Right lobe of liver (tissue), 6 donors: ENCODE measurements around the gene CDC42SE1. TPM values are rescaled to one million over a fixed set of nuclear protein-coding genes. Genes with fewer than 3 reads are reported as not detected.

Experiments used
- ATAC-seq, 4 donors: fragments of 200-7000 bp; cut with Tn5 transposase; one replicate each; pipeline ENCODE4 v1.9.1; 2020; ENCODE audit warnings: mild to moderate bottlenecking in 4 of 4, moderate library complexity in 4 of 4
- DNase-seq, 3 donors: peaks; one replicate each; pipeline ENCODE4 v3.0.0-alpha.2; 2020
- H3K27ac ChIP-seq, 3 donors: fragments of 200-600 bp; one replicate each; pipeline ENCODE4 v1.8.0; 2022
- H3K27me3 ChIP-seq, 2 donors: fragments of 200-600 bp; one replicate each; pipeline ENCODE4 v1.8.0; 2022
- H3K36me3 ChIP-seq, 4 donors: fragments of 200-600 bp; sonication (generic) in 1 of 4; one replicate each; pipeline versions ENCODE4 v1.5.1 to v1.8.0; 2017 to 2022; ENCODE audit warnings: control low read depth in 1 of 4
- H3K4me1 ChIP-seq, 4 donors: fragments of 200-600 bp; sonication (generic) in 1 of 4; one replicate each; pipeline versions ENCODE4 v1.5.1 to v1.8.0; 2017 to 2022; ENCODE audit warnings: control low read depth in 1 of 4
- H3K4me3 ChIP-seq, 3 donors: fragments of 200-600 bp; one replicate each; pipeline ENCODE4 v1.8.0; 2022
- H3K9me3 ChIP-seq, 4 donors: fragments of 200-600 bp; sonication (generic) in 1 of 4; one replicate each; pipeline versions ENCODE4 v1.5.1 to v1.8.0; 2017 to 2022; ENCODE audit warnings: control low read depth in 1 of 4
- CTCF ChIP-seq, 4 donors: fragments of 200-600 bp in 3 of 4; fragments of 450-650 bp in 1 of 4; IDR thresholded peaks; one replicate each; pipeline versions ENCODE4 v1.5.1 to v1.8.0; 2016 to 2022; ENCODE audit warnings: antibody characterized with exemption in 4 of 4, mild to moderate bottlenecking in 2 of 4
- POLR2A ChIP-seq: fragments of 450-650 bp; IDR thresholded peaks from one replicate; pipeline ENCODE4 v1.6.1; 2017; ENCODE audit warnings: antibody characterized with exemption, mild to moderate bottlenecking
- whole genome bisulfite sequencing: methylation state at CpG from one replicate; pipeline ENCODE4 v1.1.6; 2018; ENCODE audit warnings: low coverage, low lambda C conversion rate; ENCODE audit not compliant: insufficient coverage; ENCODE audit errors: missing lambda C conversion rate; 5-methylcytosine and 5-hydroxymethylcytosine counted together
- intact Hi-C, 2 donors: fragments of 100-400 bp; cut with DNase I; formaldehyde crosslinking; loops; one replicate each; pipeline versions ENCODE4 v1.11.2 to v1.14.1; 2022
- long read RNA-seq: library from polyadenylated mRNA; unstranded; transcript quantifications from one replicate; pipeline ENCODE4 v2.0.0, GENCODE V29; 2019
- total RNA-seq, 6 experiments: library from RNA; depleted of rRNA in 2 of 6; stranded (reverse); fragments of >200 nt in 2 of 6; fragmentation: NEBNext Ultra II Directional in 3 of 6; extraction: Animal tissue kit (Norgen Biotek cat#: 25700) in 3 of 6; gene quantifications; one replicate each; pipeline versions ENCODE4 v1.1.0 to v1.2.4, GENCODE V29; 2016 to 2023
- donor health status: DM: no; HTN: yes; CAD: no.
- donor health status: DM: no; HTN: no; CAD: no.
- donor health status: DM: no; HTN: no; CAD: no.
- donor health status: DM: no; HTN: yes; CAD: no.
- donor health status: DM: no; HTN: yes; CAD: no.

CDC42SE1 gene, protein sequence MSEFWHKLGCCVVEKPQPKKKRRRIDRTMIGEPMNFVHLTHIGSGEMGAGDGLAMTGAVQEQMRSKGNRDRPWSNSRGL
- 10 to 100 TPM; 15.9 to 37.5 (median 27.3) TPM for total RNA-seq
- long read RNA-seq, partial matches to known transcripts, result 0 of 6 reads
- long read RNA-seq, other reads (novel, unspliced or antisense), result 5 of 6 reads

DNA sequence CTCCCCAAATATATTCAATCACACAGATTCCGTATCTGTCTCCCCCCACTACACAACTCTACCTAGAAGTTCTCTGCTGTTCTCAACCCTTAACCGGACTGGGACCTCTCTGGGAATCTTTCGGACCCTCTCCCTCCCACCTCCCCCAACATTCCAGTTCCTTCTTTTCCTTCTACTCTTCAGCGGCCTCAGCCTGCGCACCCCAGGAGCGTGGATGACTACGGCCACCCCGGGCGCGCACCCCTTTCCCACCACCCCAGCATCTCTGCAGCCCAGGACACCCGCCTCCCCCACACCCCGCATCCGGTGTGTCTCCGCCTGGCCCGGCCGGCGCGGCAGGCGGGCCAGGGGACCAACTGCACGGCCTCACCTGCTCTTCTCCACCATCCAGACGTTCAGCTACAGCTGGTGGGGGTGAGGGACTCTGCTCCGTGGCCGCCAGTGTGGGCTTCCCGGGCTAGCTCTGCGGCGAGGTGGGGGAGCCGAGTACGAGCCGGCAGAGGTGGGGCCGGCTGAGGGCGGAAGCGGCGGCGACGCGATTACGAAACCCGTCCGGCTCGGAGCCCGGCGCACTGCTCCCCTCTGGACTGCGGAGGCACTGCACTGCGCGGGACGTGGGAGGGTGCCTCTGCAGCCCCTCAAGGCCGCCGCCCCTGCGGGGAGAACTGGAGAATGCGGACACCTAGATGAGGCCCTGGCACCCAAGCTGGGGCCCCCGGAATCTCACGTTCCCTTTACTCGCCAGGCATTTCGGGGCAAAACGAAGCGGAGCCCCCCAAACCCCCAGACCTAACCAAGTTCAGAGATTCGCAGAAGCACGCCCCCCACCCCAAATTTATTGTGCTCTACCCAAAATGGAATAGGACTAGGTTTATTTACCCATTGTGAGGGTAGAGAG is at the start of gene CDC42SE1:
CDC42SE1 (minus strand) TSS at position 514 of the 898 bp plus-strand sequence. CDS start 3,892 bp downstream, outside the sequence.
- ATAC-seq (peak; percentile 86 to 94 (median 92)), DNase-seq (peak; percentile 83 to 89 (median 88))
- intact Hi-C loops, result no loop called here
- Histone ChIP-seq H3K27me3 (no peaks in the 10 kb centered on the region), H3K4me1 (peaks cover 0 to 18% (median 4%) of the 10 kb centered on the region in 4 donors), H3K4me3 (peak within 1 kb of the TSS; percentile 78 to 95 (median 92)), H3K9me3 (no peaks in the 10 kb centered on the region), H3K36me3 (peaks cover 1 to 15% (median 6%) of the 10 kb centered on the region in 4 donors), H3K27ac (peak within 1 kb of the TSS; percentile 73 to 93 (median 87))
- 1% methylated on average over 15 of the region's 58 CpGs for WGBS
- TF ChIP-seq CTCF (IDR thresholded peaks at IDR 0.05) (peak; percentile 78 to 87 (median 84)), POLR2A (peak; percentile 93)

GRCh38 chr1:151108331-151108730 is 48.9 kb upstream of the CDC42SE1 start:
- H3K9me3 ChIP-seq, result no peaks in the 10 kb centered on the region
- H3K27me3 ChIP-seq, result no peaks in the 10 kb centered on the region
- intact Hi-C loops, result no loop called here
- TF ChIP-seq POLR2A, result no peak
- no peak for TF ChIP-seq CTCF (IDR thresholded peaks at IDR 0.05)
- H3K36me3 ChIP-seq, result peaks cover 0 to 10% (median 0%) of the 10 kb centered on the region in 4 donors
- DNase-seq, result no peak
- no peak overlapping the region for H3K27ac ChIP-seq
- no peak overlapping the region for H3K4me3 ChIP-seq
- no peaks in the 10 kb centered on the region for H3K4me1 ChIP-seq
- WGBS, result 86% methylated on average over 5 of the region's 5 CpGs
- ATAC-seq, result no peak

- H3K36me3 ChIP-seq, result peaks cover 0 to 10% (median 0%) of the 10 kb centered on the region in 4 donors
- intact Hi-C loops, result no loop called here
- H3K4me1 ChIP-seq, result no peaks in the 10 kb centered on the region
- 57% methylated on average over 2 of the region's 2 CpGs for WGBS
- no peak for TF ChIP-seq POLR2A
- no peak for TF ChIP-seq CTCF (IDR thresholded peaks at IDR 0.05)
- no peaks in the 10 kb centered on the region for H3K27me3 ChIP-seq
- no peak overlapping the region for H3K4me3 ChIP-seq
- no peak overlapping the region for H3K27ac ChIP-seq
- no peaks in the 10 kb centered on the region for H3K9me3 ChIP-seq
- no peak for ATAC-seq
- DNase-seq, result no peak
Measured at GRCh38 chr1:151106894-151107293, 47.5 kb upstream of the CDC42SE1 start.

GRCh38 chr1:151104630-151105029 is 45.2 kb upstream of the CDC42SE1 start:
- Histone ChIP-seq H3K27me3 (no peaks in the 10 kb centered on the region), H3K27ac (no peak overlapping the region), H3K4me3 (no peak overlapping the region), H3K4me1 (no peaks in the 10 kb centered on the region), H3K9me3 (no peaks in the 10 kb centered on the region), H3K36me3 (peaks cover 0 to 10% (median 0%) of the 10 kb centered on the region in 4 donors)
- intact Hi-C loops, result no loop called here
- DNase-seq (no peak), ATAC-seq (no peak)
- TF ChIP-seq POLR2A (no peak), CTCF (IDR thresholded peaks at IDR 0.05) (no peak)
